GM12878 (cell line): ENCODE results near the gene DEFB132. TPM values are rescaled to one million over a fixed set of nuclear protein-coding genes. Genes with fewer than 3 reads are reported as not detected.

Experiments
- ATAC-seq: fragments of 200-7000 bp; cut with Tn5 transposase; 3 replicates; pipeline ENCODE4 v1.9.1; 2020; ENCODE audit warnings: mild to moderate bottlenecking, moderate library complexity
- Bru-seq: library from RNA; stranded (reverse); fragments of 400-500 nt; gene quantifications from one replicate; lab custom pipeline; 2021; lab: Mats Ljungman, UMichigan
- BruChase-seq, 2 experiments: library from RNA; stranded (reverse); fragments of 400-500 nt; gene quantifications; one replicate each; lab custom pipeline; 2021; lab: Mats Ljungman, UMichigan
- BruUV-seq: library from RNA; stranded (reverse); fragments of 400-500 nt; replicated peaks from 2 replicates; lab custom pipeline; 2021; lab: Mats Ljungman, UMichigan
- CTCF ChIA-PET: fragments of 300-600 bp; sonication (Branson Sonifier 250); formaldehyde crosslinking; extraction: SDS; loops from one replicate; lab custom pipeline; 2021; ENCODE audit warnings: inconsistent platforms; lab: Yijun Ruan, JAX
- POLR2A ChIA-PET: fragments of 350-600 bp; formaldehyde crosslinking; extraction: SDS; loops from one replicate; lab custom pipeline; 2021; ENCODE audit warnings: inconsistent platforms; lab: Charles Lee
- RAD21 ChIA-PET: fragments of 300-600 bp; sonication (Branson Sonifier 250); formaldehyde crosslinking; loops from one replicate; lab custom pipeline; 2023; ENCODE audit warnings: antibody characterized with exemption; ENCODE audit not compliant: unreplicated experiment; lab: Charles Lee
- SMC1A ChIA-PET: fragments of 300-600 bp; sonication (Branson Sonifier 250); formaldehyde crosslinking; loops from one replicate; lab custom pipeline; 2023; ENCODE audit not compliant: unreplicated experiment, uncharacterized antibody; lab: Charles Lee
- DNase-seq: peaks from one replicate; pipeline ENCODE4 v3.0.0-alpha.2; 2011; ENCODE audit warnings: low read depth, low spot score
- FAIRE-seq: peaks from 3 replicates; lab custom pipeline; 2011; peaks lifted over from hg19 to GRCh38; lab: Jason Lieb, UNC
- H2AFZ ChIP-seq: 2 replicates; pipeline ENCODE4 v1.6.0; 2011; ENCODE audit warnings: low read depth, low read length, control low read depth; ENCODE audit not compliant: control insufficient read depth
- H3K27ac ChIP-seq: 2 replicates; pipeline ENCODE4 v1.5.1; 2011; ENCODE audit warnings: control low read depth; ENCODE audit not compliant: control insufficient read depth, insufficient read depth
- H3K27me3 ChIP-seq, 2 experiments: replicated peaks in 1 of 2; 2 replicates each; pipeline versions ENCODE4 v1.6.0 to v1.6.1; 2011; ENCODE audit warnings: low read length in 1 of 2; ENCODE audit not compliant: control insufficient read depth in 2 of 2, insufficient read depth in 2 of 2
- H3K36me3 ChIP-seq, 2 experiments: 2 replicates each; pipeline ENCODE4 v1.5.1; 2011; ENCODE audit warnings: low read length in 1 of 2; ENCODE audit not compliant: control insufficient read depth in 2 of 2, insufficient read depth in 2 of 2
- H3K4me1 ChIP-seq: 2 replicates; pipeline ENCODE4 v1.6.1; 2011; ENCODE audit warnings: mild to moderate bottlenecking, low read length, moderate library complexity, mixed read lengths; ENCODE audit not compliant: control insufficient read depth, insufficient read depth
- H3K4me2 ChIP-seq: 2 replicates; pipeline ENCODE4 v1.6.0; 2011; ENCODE audit warnings: control low read depth; ENCODE audit not compliant: control insufficient read depth, insufficient read depth
- H3K4me3 ChIP-seq: fragments of 200-600 bp; sonication (generic); 2 replicates; pipeline ENCODE4 v1.5.1; 2016
- H3K79me2 ChIP-seq: 2 replicates; pipeline ENCODE4 v1.6.0; 2011; ENCODE audit warnings: low read length; ENCODE audit not compliant: control insufficient read depth, insufficient read depth
- H3K9ac ChIP-seq: 2 replicates; pipeline ENCODE4 v1.8.0; 2011; ENCODE audit warnings: low read length, control low read depth, mixed read lengths; ENCODE audit not compliant: control insufficient read depth, insufficient read depth
- H3K9me3 ChIP-seq: replicated peaks from 3 replicates; pipeline ENCODE4 v1.5.1; 2011; ENCODE audit warnings: mild to moderate bottlenecking, low read length; ENCODE audit not compliant: control insufficient read depth, insufficient read depth
- H4K20me1 ChIP-seq: 2 replicates; pipeline ENCODE4 v1.6.0; 2011; ENCODE audit not compliant: control insufficient read depth, insufficient read depth
- BCL11A ChIP-seq: IDR thresholded peaks from 2 replicates; pipeline ENCODE4 v1.6.1; 2011; ENCODE audit warnings: low read depth, low read length
- HDAC6 ChIP-seq: fragments of 200-600 bp; sonication (generic); IDR thresholded peaks from one replicate; pipeline ENCODE4 v1.8.0; 2017; ENCODE audit warnings: antibody characterized with exemption; ENCODE audit not compliant: unreplicated experiment
- JUNB ChIP-seq: IDR thresholded peaks from 2 replicates; pipeline ENCODE4 v1.6.1; 2016; ENCODE audit warnings: antibody characterized with exemption, mild to moderate bottlenecking
- NFYA ChIP-seq: IDR thresholded peaks from 2 replicates; pipeline ENCODE4 v1.6.1; 2011; ENCODE audit warnings: low read depth, mild to moderate bottlenecking, low read length, improper control_type of control experiment, borderline replicate concordance
- POU2F2 ChIP-seq: IDR thresholded peaks from 3 replicates; pipeline ENCODE4 v1.6.1; 2011; ENCODE audit warnings: low read depth, mild to moderate bottlenecking, low read length, borderline replicate concordance
- RELA ChIP-seq: fragments of 450-650 bp; IDR thresholded peaks from 2 replicates; pipeline ENCODE4 v1.8.0; 2014; ENCODE audit warnings: borderline replicate concordance; ENCODE audit not compliant: partially characterized antibody
- RFX5 ChIP-seq: IDR thresholded peaks from 2 replicates; pipeline ENCODE4 v1.6.1; 2011; ENCODE audit warnings: low read depth, low read length, improper control_type of control experiment
- SIX5 ChIP-seq: IDR thresholded peaks from 2 replicates; pipeline ENCODE4 v1.6.1; 2011; ENCODE audit warnings: mild to moderate bottlenecking, low read depth, low read length, moderate library complexity; ENCODE audit not compliant: severe bottlenecking
- ZBED1 ChIP-seq: IDR thresholded peaks from 2 replicates; pipeline ENCODE4 v1.6.1; 2016; ENCODE audit warnings: borderline replicate concordance
- ZNF384 ChIP-seq: IDR thresholded peaks from 2 replicates; pipeline ENCODE4 v1.6.1; 2012; ENCODE audit warnings: low read depth, mild to moderate bottlenecking, low read length, improper control_type of control experiment, borderline replicate concordance
- WGBS: methylation state at CpG from one replicate; pipeline ENCODE4 v1.1.6; 2016; ENCODE audit warnings: low lambda C conversion rate; ENCODE audit not compliant: insufficient replicate concordance, insufficient coverage; ENCODE audit errors: missing lambda C conversion rate; 5-methylcytosine and 5-hydroxymethylcytosine counted together
- in situ Hi-C: fragments of 300-500 bp; cut with MboI; formaldehyde crosslinking; loops from 9 replicates; pipeline ENCODE4 v1.14.3; 2018; ENCODE audit warnings: mixed read lengths
- intact Hi-C: fragments of 100-400 bp; cut with micrococcal nuclease; formaldehyde crosslinking; loops from one replicate; pipeline ENCODE4 v1.14.2; 2022; ENCODE audit not compliant: unreplicated experiment
- long read RNA-seq, 2 experiments: library from polyadenylated mRNA; unstranded; transcript quantifications; one replicate each; pipeline ENCODE4 v2.0.0, GENCODE V29; 2019 to 2020
- polyA minus RNA-seq, 3 experiments: library from RNA; depleted of rRNA, polyadenylated mRNA; stranded (reverse); fragments of >200 nt; gene quantifications; 2 replicates each; pipeline ENCODE4 v1.2.3, GENCODE V29; 2011
- polyA plus RNA-seq, 11 experiments: library from polyadenylated mRNA; depleted of rRNA in 4 of 11; unstranded in 6 of 11; stranded (reverse) in 5 of 11; fragments of >200 nt; fragmentation: Nextera tagmentation in 4 of 11; fragmentation: Illumina TruSeq in 1 of 11; extraction: Ambion mirVana in 4 of 11; extraction: Trizol in 1 of 11; gene quantifications; 1 replicate in 1 of 11; 2 replicates in 10 of 11; pipeline versions ENCODE4 v1.2.1 to v1.2.3, GENCODE V29; 2011 to 2016; ENCODE audit warnings: inconsistent platforms in 2 of 11, missing spikeins in 2 of 11, low read depth in 1 of 11
- total RNA-seq, 4 experiments: library from RNA; depleted of rRNA in 3 of 4; stranded (reverse); fragments of >200 nt in 3 of 4; fragmentation: Illumina TruSeq in 1 of 4; extraction: Trizol in 1 of 4; gene quantifications; 2 replicates each; pipeline versions ENCODE4 v1.2.1 to v1.2.3, GENCODE V29; 2013 to 2021

The DEFB132 gene, protein sequence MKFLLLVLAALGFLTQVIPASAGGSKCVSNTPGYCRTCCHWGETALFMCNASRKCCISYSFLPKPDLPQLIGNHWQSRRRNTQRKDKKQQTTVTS
- not detected in 2 replicates for total RNA-seq (2013; cell fraction: nucleolus; rRNA removed)
- total RNA-seq (2014; rRNA removed) (not detected in 2 replicates), total RNA-seq (2014; rRNA removed; fragmentation: Illumina TruSeq; extraction: Trizol) (not detected in 2 replicates), total RNA-seq (2021) (not detected in 2 replicates), polyA plus RNA-seq (2011; rRNA removed) (not detected in 2 replicates), polyA plus RNA-seq (2014; fragmentation: Illumina TruSeq; extraction: Trizol) (not detected in 2 replicates), polyA plus RNA-seq (2014; fragmentation: Nextera tagmentation; extraction: Ambion mirVana) (not detected), polyA plus RNA-seq (2014; rRNA removed) (not detected in 2 replicates), polyA plus RNA-seq (2016; fragmentation: Nextera tagmentation; extraction: Ambion mirVana) (not detected), polyA minus RNA-seq (2011; rRNA and poly(A)+ RNA removed) (not detected in 2 replicates), Bru-seq, nascent RNA (not detected), BruChase-seq, experiment 1, labeled RNA remaining after a 6-hour chase (not detected), BruChase-seq, experiment 2, labeled RNA remaining after a 2-hour chase (not detected)
- polyA plus RNA-seq (2011; ENCODE audit: low read depth) = not detected
- not detected in 2 replicates for polyA plus RNA-seq (2011; cell fraction: cytosol; rRNA removed)
- polyA plus RNA-seq (2011; cell fraction: nucleus; rRNA removed) = not detected in 2 replicates
- polyA plus RNA-seq (2012) = not detected in 2 replicates
- not detected in 2 replicates for polyA minus RNA-seq (2011; cell fraction: cytosol; rRNA and poly(A)+ RNA removed)
- not detected in 2 replicates for polyA minus RNA-seq (2011; cell fraction: nucleus; rRNA and poly(A)+ RNA removed)
- long read RNA-seq, experiment 1 = 0 reads
- long read RNA-seq, experiment 2 = 0 reads

DNA sequence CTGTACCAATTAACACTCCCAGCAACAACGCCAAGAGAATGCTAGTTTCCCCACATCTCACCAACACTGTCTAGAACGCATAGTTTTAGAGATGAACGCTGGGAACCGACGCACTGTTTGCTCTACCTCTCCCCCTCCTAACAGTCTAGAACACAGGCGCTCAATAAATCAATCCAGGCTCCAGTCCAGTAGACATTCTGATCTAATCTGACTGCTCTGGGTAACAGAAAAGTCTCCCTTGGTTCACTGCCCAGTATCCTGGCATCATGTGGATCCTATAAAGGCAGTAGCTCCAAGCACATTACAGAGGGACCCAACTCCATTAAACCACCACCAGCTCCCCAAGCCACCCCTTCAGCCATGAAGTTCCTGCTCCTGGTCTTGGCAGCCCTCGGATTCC lies at the start of gene DEFB132:
Gene DEFB132, plus strand, starts transcription at position 306 of the 400 bp plus-strand sequence. Its CDS starts 55 bp downstream, at position 361.
- FAIRE-seq = no peak

More for the DNA sequence above, at the start of gene DEFB132:
- TF ChIP-seq SIX5 (no peak), POU2F2 (no peak), JUNB (no peak), BCL11A (no peak), RELA (no peak), HDAC6 (no peak), NFYA (no peak), ZNF384 (no peak), RFX5 (no peak), ZBED1 (no peak)
- intact Hi-C loops (no loop called here), in situ Hi-C loops (no loop called here)
- H3K79me2 ChIP-seq = no peaks in the 10 kb centered on the region
- DNase-seq (no peak), ATAC-seq (no peak)
- H3K4me2 ChIP-seq = no peak within 1 kb of the TSS
- WGBS = 63% methylated on average over 7 of the region's 7 CpGs
- no peaks in the 10 kb centered on the region for H3K36me3 ChIP-seq
- no TSS peak for BruUV-seq
- H3K9me3 ChIP-seq = no peaks in the 10 kb centered on the region
- no peaks in the 10 kb centered on the region for H4K20me1 ChIP-seq
- H3K27ac ChIP-seq = no peak within 1 kb of the TSS
- ChIA-PET POLR2A (no interaction called here), SMC1A (interaction anchor here (0.6 kb wide), 1 partner anchor 8 kb away, joined by 3 read pairs; no protein-coding TSS in a partner anchor), CTCF (interaction anchor here (2.3 to 4.9 kb wide), 2 partner anchors 10 to 73 kb away, joined by 10 to 25 read pairs; no protein-coding TSS in a partner anchor), RAD21 (no interaction called here)
- no peaks in the 10 kb centered on the region for H3K4me1 ChIP-seq
- H3K4me3 ChIP-seq = no peak within 1 kb of the TSS
- no peak within 1 kb of the TSS for H2AFZ ChIP-seq
- no peak within 1 kb of the TSS for H3K9ac ChIP-seq
- H3K27me3 ChIP-seq = no peaks in the 10 kb centered on the region; a peak in 1 of 4 replicates
